Ramos (cell line): ENCODE results near the gene ABCD1.

Source experiments
- in situ Hi-C: fragments of 300-500 bp; cut with MboI; formaldehyde crosslinking; loops from one replicate; pipeline ENCODE4 v1.14.3; 2022; ENCODE audit warnings: low sequenced_read_pairs; ENCODE audit not compliant: unreplicated experiment

ABCD1 gene

DNA sequence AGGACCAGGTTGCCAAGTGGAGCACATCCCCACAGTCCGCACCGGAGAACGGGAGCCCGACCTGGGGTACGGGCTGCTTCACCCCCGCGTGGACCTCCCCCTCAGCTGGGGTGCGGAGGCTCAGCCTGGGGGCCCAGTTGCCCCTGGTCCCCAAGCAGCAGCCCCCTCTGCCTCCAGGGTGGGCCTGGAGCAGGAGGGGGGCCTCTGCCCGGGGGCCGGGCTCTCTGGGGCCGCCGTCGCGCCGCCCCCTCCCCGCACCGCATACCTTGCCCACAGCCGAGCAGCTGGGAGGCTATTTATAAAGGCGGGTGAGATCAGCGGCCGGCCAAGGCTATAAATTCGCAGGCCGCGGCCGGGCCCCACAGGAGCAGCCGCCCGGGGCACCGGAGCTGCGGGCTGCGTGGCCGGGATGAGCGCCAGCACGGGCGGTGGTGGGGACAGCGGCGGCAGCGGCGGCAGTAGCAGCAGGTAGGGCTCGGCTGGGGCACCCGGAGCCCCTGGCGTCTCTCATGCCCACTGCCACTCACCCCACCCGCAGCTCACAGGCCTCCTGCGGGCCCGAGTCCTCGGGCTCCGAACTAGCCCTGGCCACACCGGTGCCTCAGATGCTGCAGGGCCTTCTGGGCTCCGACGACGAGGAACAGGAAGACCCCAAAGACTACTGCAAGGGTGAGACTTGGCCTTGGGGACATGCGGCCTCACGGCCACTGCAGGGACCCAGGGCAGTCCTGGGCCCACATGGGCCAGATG is 56.2 kb downstream of the ABCD1 start, which contains the start of gene SRPK3:
SRPK3 (plus strand) TSS at position 364 of the 750 bp plus-strand sequence; CDS start at position 410, 46 bp downstream.
- in situ Hi-C loops: no loop called here

- in situ Hi-C loops: no loop called here
Measured at GRCh38 chrX:153781428-153782047, 56.9 kb downstream of the ABCD1 start.

GRCh38 chrX:153782313-153782712 is 57.7 kb downstream of the ABCD1 start:
- in situ Hi-C loops: no loop called here

GRCh38 chrX:153782871-153783270 is 58.2 kb downstream of the ABCD1 start:
- in situ Hi-C loops: no loop called here

DNA sequence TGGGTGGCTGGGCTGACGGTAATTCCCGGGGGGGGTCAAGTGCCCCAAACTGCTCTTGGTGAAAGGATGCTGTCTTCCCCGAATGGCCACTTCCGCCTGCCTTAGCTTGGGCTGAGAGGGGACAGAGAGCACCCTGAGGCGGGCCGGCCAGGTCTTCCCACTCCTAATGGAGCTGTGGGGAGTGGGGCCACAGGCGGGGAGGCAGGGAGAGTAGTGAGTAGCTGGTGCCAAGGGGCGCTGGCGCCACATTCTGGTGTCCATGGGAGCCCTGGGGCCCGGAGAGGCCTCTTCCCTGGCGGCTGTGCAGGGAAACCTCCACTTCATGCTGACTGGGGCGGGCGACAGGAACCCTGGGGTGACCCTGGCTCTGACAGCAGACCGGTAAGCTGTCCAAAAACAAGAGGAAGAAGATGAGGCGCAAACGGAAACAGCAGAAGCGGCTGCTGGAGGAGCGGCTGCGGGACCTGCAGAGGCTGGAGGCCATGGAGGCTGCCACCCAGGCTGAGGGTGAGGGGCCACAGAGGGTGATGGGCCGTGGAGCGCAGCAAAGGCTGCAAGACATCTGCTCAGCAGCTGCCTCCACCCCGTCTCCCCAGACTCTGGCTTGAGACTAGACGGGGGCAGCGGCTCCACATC is 58.8 kb downstream of the ABCD1 start:
- in situ Hi-C loops: no loop called here

DNA sequence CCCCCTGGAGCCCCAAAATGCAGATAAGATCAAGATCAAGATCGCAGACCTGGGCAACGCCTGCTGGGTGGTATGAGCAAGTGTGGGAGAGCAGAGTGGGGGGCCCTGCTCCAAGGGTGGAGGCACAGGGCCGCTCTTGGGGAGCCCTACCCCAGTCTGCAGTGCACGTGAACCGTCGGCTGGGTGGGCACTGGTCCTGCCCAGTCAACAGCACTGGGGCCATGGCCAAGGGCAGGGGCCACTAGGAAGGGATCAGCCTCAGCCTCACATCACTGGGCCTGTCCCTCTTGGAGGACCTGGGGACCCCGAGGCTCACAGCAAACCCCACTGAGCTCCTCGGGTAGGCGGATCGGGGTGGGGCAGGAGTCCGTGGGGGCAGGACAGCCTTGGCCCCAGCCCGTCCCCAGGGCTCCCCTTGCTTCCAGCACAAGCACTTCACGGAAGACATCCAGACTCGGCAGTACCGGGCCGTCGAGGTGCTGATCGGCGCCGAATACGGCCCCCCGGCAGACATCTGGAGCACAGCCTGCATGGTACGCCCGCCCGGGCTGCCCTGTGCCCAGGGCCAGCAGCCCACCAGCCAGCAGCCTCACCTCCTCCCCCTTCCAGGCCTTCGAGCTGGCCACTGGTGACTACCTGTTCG is 59.8 kb downstream of the ABCD1 start:
- in situ Hi-C loops: no loop called here

GRCh38 chrX:153786669-153787068 is 62.0 kb downstream of the ABCD1 start:
- in situ Hi-C loops: no loop called here

GRCh38 chrX:153789654-153790053 is 65.0 kb downstream of the ABCD1 start:
- in situ Hi-C loops: loop anchor here (10.0 kb wide), 1 partner anchor 145 kb away; the partner anchor contains the start of gene NAA10

GRCh38 chrX:153791104-153791852 is 66.6 kb downstream of the ABCD1 start:
- in situ Hi-C loops: loop anchor here (10.0 kb wide), 1 partner anchor 144 kb away; the partner anchor contains the start of gene NAA10

- in situ Hi-C loops: loop anchor here (10.0 kb wide), 1 partner anchor 142 kb away; the partner anchor contains the start of gene NAA10
Measured at GRCh38 chrX:153792368-153792767, 67.7 kb downstream of the ABCD1 start.

DNA sequence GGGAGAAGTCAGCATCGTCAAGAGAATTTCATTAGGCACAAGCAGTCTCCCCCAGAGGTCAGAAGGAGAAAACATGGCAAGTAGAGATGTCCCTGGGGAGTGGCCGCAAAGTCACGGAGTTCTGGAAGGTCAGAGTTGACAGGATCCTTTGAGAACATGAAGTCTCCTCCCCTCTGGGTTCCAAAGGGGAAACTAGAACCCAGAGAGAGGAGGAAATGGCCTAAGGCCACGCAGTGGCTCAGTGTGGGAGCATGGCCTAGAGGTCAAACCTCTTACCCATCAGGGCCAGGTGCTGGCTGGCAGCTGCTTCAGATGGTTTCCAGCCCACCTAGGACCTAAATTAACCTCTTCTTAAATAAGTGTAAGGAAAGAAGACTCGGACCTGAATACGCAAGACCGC is 68.6 kb downstream of the ABCD1 start:
- in situ Hi-C loops: loop anchor here (10.0 kb wide), 1 partner anchor 142 kb away; the partner anchor contains the start of gene NAA10
